Mesodermal cell (in vitro differentiated cells): Measurements from ENCODE around the gene RPS4Y1.
"Not testable (repeated sequence)": the region's sequence is repeated elsewhere in the genome, so short reads cannot be mapped to it uniquely, and the experiment has no call there.

Experiments used
- H3K27ac ChIP-seq: 2 replicates; pipeline ENCODE4 v1.7.0; 2013; ENCODE audit warnings: mild to moderate bottlenecking, low read depth, low read length, moderate library complexity; ENCODE audit not compliant: severe bottlenecking
- H3K36me3 ChIP-seq: 2 replicates; pipeline ENCODE4 v1.7.1; 2013; ENCODE audit warnings: mild to moderate bottlenecking, low read length, moderate library complexity; ENCODE audit not compliant: control insufficient read depth, insufficient read depth
- H3K4me1 ChIP-seq: one replicate; pipeline ENCODE4 v1.7.1; 2013; ENCODE audit warnings: mild to moderate bottlenecking, low read length; ENCODE audit not compliant: insufficient read depth, control insufficient read depth, poor library complexity, severe bottlenecking
- H3K4me3 ChIP-seq: 2 replicates; pipeline ENCODE4 v1.7.0; 2013; ENCODE audit warnings: low read length, control low read depth, mild to moderate bottlenecking; ENCODE audit not compliant: insufficient read depth, poor library complexity, severe bottlenecking; ENCODE audit errors: extremely low read depth
- H3K9me3 ChIP-seq: 2 replicates; pipeline ENCODE4 v1.7.1; 2013; ENCODE audit warnings: mild to moderate bottlenecking, low read length, moderate library complexity; ENCODE audit not compliant: control insufficient read depth
- WGBS, 2 experiments: methylation state at CpG; one replicate each; pipeline ENCODE4 v1.1.5; 2013; ENCODE audit warnings: missing lambda C conversion rate in 2 of 2; ENCODE audit not compliant: insufficient coverage in 2 of 2; 5-methylcytosine and 5-hydroxymethylcytosine counted together

RPS4Y1 gene

GRCh38 chrY:2848384-2848783 is 7.0 kb downstream of the RPS4Y1 start:
- H3K4me3 ChIP-seq: no peak overlapping the region
- H3K4me1 ChIP-seq: peaks cover 11% of the 10 kb centered on the region
- WGBS, 2 experiments: no CpG with 5 or more reads among the region's 2 CpGs
- no peaks in the 10 kb centered on the region for H3K9me3 ChIP-seq
- H3K36me3 ChIP-seq: peaks cover 83% of the 10 kb centered on the region
- H3K27ac ChIP-seq: no peak overlapping the region

- 83 to 100% methylated on average over 1 of the region's 1 CpG for WGBS, 2 experiments
- H3K4me3 ChIP-seq: no peak overlapping the region
- peaks cover 79% of the 10 kb centered on the region for H3K36me3 ChIP-seq
- no peaks in the 10 kb centered on the region for H3K9me3 ChIP-seq
- no peak overlapping the region for H3K27ac ChIP-seq
- H3K4me1 ChIP-seq: peaks cover 11% of the 10 kb centered on the region
Measured at GRCh38 chrY:2849368-2849767, 8.0 kb downstream of the RPS4Y1 start.

GRCh38 chrY:2854145-2854774 is 12.9 kb downstream of the RPS4Y1 start:
- Histone ChIP-seq H3K27ac (no peak overlapping the region), H3K4me1 (peaks cover 16% of the 10 kb centered on the region), H3K36me3 (peaks cover 63% of the 10 kb centered on the region), H3K9me3 (no peaks in the 10 kb centered on the region), H3K4me3 (no peak overlapping the region)
- 71% methylated on average over 1 of the region's 6 CpGs; no CpG with 5 or more reads in 1 of the 2 experiments for WGBS, 2 experiments

GRCh38 chrY:2857068-2857467 is 15.7 kb downstream of the RPS4Y1 start:
- no peak overlapping the region for H3K4me3 ChIP-seq
- no peak overlapping the region for H3K27ac ChIP-seq
- peaks cover 22% of the 10 kb centered on the region for H3K4me1 ChIP-seq
- no peaks in the 10 kb centered on the region for H3K9me3 ChIP-seq
- no CpG with 5 or more reads among the region's 5 CpGs for WGBS, 2 experiments
- H3K36me3 ChIP-seq: peaks cover 58% of the 10 kb centered on the region

GRCh38 chrY:2857686-2858085 is 16.3 kb downstream of the RPS4Y1 start:
- Histone ChIP-seq H3K9me3 (no peaks in the 10 kb centered on the region), H3K27ac (no peak overlapping the region), H3K36me3 (peaks cover 63% of the 10 kb centered on the region), H3K4me1 (peaks cover 22% of the 10 kb centered on the region), H3K4me3 (no peak overlapping the region)
- 80% methylated on average over 1 of the region's 4 CpGs; no CpG with 5 or more reads in 1 of the 2 experiments for WGBS, 2 experiments

GRCh38 chrY:2859782-2860181 is 18.4 kb downstream of the RPS4Y1 start:
- peaks cover 69% of the 10 kb centered on the region for H3K36me3 ChIP-seq
- no CpG with 5 or more reads among the region's 4 CpGs for WGBS, 2 experiments
- no peak overlapping the region for H3K4me3 ChIP-seq
- peaks cover 22% of the 10 kb centered on the region for H3K4me1 ChIP-seq
- no peak overlapping the region for H3K27ac ChIP-seq
- no peaks in the 10 kb centered on the region for H3K9me3 ChIP-seq

GRCh38 chrY:2860511-2860910 is 19.1 kb downstream of the RPS4Y1 start:
- H3K36me3 ChIP-seq: peaks cover 69% of the 10 kb centered on the region
- peak overlapping the region; percentile 29 for H3K27ac ChIP-seq
- no CpG with 5 or more reads among the region's 2 CpGs for WGBS, 2 experiments

GRCh38 chrY:2866581-2866980 is 25.2 kb downstream of the RPS4Y1 start:
- no CpG with 5 or more reads among the region's 2 CpGs for WGBS, 2 experiments
- Histone ChIP-seq H3K36me3 (peaks cover 68% of the 10 kb centered on the region), H3K4me3 (no peak overlapping the region), H3K27ac (no peak overlapping the region), H3K9me3 (no peaks in the 10 kb centered on the region), H3K4me1 (no peaks in the 10 kb centered on the region)

More at GRCh38 chrY:2860511-2860910, 19.1 kb downstream of the RPS4Y1 start:
- Histone ChIP-seq H3K4me1 (peaks cover 19% of the 10 kb centered on the region), H3K4me3 (no peak overlapping the region), H3K9me3 (no peaks in the 10 kb centered on the region)

- H3K9me3 ChIP-seq: no peaks in the 10 kb centered on the region
- H3K4me3 ChIP-seq: no peak overlapping the region
- H3K27ac ChIP-seq: no peak overlapping the region
- peaks cover 60% of the 10 kb centered on the region for H3K36me3 ChIP-seq
- no peaks in the 10 kb centered on the region for H3K4me1 ChIP-seq
- WGBS, 2 experiments: 99 to 100% methylated on average over 3 to 7 of the region's 8 CpGs
Measured at GRCh38 chrY:2867469-2867868, 26.1 kb downstream of the RPS4Y1 start.

- Histone ChIP-seq H3K4me1 (no peaks in the 10 kb centered on the region), H3K36me3 (peaks cover 54% of the 10 kb centered on the region)
Measured at GRCh38 chrY:2868035-2868607, 26.7 kb downstream of the RPS4Y1 start.

GRCh38 chrY:2872234-2872633 is 30.8 kb downstream of the RPS4Y1 start:
- H3K36me3 ChIP-seq: peaks cover 16% of the 10 kb centered on the region
- not testable (repeated sequence) for H3K4me3 ChIP-seq, H3K4me1 ChIP-seq, H3K9me3 ChIP-seq, H3K27ac ChIP-seq
- WGBS, 2 experiments: 100% methylated on average over 1 of the region's 9 CpGs; no CpG with 5 or more reads in 1 of the 2 experiments

More at GRCh38 chrY:2868035-2868607, 26.7 kb downstream of the RPS4Y1 start:
- H3K27ac ChIP-seq: no peak overlapping the region
- 100% methylated on average over 2 to 4 of the region's 8 CpGs for WGBS, 2 experiments
- H3K9me3 ChIP-seq: no peaks in the 10 kb centered on the region
- H3K4me3 ChIP-seq: no peak overlapping the region
